ENCODE measurements around the gene CPNE1.
A peak's percentile ranks its signal among the peaks of the same experiment; 100 is the strongest.
"Not testable (repeated sequence)": the region's sequence is repeated elsewhere in the genome, so short reads cannot be mapped to it uniquely, and the experiment has no call there.

Gene CPNE1

DNA sequence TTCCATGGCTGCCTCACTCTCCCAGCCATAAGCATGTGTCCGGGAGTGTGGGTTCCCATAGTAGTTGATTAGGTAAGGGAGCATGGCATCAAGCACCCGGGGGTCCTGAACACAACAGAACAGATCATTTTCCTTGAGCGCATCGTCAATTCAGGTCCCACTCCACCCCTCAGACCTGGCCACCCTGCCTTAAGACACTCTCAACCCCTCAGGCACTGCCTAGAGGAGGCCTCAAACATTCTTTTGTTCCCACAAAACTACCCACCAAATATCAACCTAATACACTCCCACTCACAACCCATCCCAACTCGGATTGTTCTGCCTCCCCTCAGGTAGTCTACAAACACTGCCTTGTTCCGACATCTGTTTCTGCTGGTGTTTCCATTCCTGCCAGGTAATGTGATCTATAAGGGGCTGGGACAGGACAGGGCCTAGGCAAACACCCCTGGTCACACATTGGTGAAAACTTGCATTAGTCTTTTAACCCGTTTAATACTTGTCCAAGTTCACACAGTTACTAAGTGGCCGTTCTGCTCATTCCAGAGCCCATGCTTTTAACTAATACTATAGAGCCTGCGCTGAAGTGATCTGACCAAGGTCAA is 33.1 kb upstream of the CPNE1 start:
- no peak for DNase-seq

DNA sequence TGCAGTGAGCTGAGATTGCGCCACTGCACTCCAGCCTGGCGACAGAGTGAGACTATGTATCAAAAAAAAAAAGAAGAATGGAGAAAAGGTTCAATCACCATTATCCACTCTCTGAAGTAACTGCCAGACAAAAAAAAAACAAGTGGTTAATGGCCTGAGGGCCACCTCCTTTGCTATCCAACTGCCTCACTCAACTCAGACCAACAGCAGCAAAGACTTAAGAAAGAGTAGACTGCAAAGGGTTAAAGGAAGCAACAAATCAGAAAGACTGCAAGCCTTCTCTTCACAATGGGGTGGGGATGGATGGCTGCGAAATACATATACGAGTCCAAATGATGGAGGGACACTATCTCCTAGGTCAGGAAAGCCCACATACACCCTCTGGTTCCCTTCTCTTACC is 31.3 kb upstream of the CPNE1 start:
- no peak for DNase-seq

DNA sequence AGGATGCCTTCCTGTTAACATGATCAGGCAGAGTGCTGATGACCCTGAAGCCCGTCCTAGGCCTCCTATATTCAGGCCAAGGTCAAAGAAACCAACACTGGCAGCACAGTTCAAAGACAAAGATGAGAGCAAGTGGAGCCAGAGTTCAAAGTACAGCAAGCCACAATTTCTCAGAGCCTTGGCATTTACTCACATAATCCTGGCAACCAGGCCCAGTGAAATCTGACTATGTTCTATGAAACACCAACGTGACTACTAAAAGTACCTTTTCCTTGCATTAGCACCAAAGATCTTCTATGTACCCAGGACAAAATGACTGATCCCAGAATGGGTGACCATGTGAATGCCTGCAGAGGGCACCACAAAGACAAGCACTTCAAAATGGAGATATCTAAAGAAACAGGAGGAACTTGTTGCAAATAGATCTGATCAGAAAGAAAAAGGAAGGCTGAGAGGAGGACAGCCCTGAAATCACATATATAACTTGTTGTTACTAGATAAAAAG is 30.6 kb upstream of the CPNE1 start:
- no peak for DNase-seq

DNA sequence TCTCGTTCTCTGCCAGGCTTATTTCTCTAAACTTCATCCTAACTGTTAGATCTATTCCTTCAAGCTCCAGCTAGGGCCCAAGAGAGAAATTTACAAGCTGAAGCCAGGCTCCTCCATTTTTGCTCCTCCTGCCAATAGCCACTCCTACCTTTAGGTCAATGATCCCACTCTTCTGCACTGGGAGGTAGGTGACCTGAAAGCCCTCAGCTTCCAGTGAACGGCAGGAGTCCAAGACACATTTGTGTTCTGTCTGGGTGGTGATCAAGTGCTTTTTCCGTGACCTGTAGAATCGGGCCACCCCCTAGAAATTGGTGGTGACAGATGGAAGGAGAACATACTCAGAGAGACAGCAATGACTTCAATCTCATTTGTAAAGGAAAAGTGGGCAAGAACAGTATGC is 25.6 kb upstream of the CPNE1 start:
- DNase-seq, result no peak

DNA sequence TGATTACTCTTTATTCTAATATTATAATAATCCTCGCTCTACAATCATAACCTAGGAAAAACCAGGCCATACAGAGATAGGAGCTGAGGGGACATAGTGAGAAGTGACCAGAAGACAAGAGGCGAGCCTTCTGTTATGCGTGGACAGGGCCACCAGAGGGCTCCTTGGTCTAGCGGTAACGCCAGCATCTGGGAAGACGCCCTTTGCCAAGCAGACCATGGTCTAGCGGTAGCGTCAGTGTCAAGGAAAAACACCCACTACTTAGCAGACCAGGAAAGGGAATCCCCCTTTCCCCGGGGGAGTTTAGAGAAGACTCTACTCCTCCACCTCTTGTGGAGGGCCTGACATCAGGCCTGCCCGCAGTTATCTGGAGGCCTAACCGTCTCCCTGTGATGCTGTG is 22.2 kb upstream of the CPNE1 start:
- not testable (repeated sequence) for DNase-seq

DNA sequence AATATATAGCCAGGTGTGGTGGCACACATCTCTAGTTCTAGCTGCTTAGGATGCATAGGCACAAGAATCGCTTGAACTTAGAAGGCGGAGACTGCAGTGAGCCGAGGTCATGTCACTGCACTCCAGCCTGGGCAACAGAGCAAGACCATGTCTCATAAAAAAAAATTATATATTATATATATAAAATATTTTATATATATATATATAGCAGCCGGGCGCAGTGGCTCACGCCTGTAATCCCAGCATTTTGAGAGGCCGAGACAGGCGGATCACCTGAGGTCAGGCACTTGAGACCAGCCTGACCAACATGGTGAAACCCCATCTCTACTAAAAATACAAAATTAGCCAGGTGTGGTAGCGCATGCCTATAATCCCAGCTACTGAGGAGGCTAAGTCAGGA is 20.7 kb upstream of the CPNE1 start:
- not testable (repeated sequence) for DNase-seq

DNA sequence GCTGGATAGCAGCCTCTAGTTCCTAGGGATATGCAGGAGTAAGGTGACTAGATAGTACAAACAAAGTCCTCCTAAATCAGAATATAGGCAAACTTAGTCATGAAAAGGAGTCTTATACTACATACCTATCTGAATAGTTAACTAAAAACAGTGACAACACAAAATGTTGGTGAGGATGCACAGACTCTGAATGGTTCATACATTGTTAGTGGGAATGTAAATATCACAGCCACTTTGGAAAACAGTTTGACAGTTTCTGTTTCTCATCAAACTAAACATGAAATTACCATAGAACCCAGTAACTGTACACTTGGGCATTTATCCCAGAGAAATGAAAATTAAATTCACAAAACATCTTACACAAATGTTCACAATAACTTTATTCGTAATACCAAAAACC is 17.3 kb upstream of the CPNE1 start:
- no peak for DNase-seq

DNA sequence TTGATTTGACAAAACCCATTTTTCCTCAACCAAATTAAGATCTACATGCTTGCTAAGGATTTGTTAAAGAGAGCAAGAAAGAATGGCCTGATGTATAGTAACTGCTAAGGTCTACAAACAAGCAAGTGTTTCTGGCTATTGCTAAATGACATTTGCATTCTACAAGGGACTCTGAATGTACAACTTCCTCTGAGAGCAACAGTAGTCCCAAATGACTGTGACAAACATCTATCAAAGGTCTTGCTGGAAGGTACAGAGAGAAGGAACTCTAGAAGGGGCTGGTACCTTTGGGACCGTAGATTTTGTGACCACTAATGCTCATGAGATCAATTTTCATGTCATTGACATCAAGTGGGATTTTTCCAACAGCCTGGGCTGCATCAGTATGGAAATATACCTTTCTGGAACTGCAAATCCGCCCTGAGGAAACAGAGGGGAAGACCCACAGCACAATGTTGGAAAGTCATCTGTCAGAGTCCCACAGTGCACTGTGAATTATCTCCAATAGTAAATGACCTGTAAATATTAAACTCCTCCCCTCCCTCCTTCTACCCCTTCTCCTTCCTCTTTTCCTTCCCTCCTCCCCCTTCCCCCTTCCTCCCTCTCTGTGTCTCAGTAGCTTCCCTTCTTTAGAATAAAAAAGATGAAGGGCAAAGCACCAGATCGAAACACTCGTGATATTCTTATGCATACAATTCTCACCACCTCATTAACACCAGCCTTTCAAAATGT is 15.9 kb upstream of the CPNE1 start:
- peak; percentile 46 to 48 for DNase-seq

DNA sequence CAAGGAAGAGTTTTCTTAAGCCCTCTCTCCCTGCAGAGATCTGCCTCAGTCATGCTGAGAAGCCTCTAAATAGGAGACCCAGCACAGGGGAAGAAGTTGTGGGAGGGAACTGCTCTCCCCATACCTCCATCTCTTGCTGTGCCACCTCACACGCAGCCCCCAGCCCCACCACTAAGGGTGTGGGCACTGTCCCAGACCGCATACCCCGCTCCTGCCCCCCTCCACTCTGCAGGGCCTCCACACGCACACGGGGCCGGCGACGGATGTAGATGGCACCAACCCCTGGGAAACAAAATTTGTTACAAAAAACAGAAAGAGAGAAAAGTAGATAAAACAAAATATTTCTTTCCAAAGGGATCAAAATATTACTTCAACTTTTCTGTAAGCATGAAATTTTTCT is 10.2 kb upstream of the CPNE1 start:
- DNase-seq, result no peak

DNA sequence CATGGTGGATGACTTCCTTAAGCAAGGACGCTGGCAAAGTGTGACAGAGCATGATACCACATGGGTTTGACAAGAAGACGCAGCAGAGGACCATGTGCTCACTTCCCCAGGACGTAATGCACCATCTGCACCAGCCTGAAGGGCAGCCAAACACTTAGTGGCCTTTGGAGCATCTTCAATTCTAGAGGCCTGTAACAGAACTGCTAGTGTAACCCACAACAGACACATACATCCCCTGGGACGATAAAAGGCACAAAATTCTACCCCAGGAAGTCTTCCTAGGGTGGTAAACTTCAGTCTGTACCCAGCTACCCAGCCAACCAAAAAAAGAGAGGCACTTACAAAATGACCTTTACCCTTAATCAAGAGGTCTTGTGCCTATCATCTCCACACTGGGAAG is 9.2 kb upstream of the CPNE1 start:
- DNase-seq, result no peak

DNA sequence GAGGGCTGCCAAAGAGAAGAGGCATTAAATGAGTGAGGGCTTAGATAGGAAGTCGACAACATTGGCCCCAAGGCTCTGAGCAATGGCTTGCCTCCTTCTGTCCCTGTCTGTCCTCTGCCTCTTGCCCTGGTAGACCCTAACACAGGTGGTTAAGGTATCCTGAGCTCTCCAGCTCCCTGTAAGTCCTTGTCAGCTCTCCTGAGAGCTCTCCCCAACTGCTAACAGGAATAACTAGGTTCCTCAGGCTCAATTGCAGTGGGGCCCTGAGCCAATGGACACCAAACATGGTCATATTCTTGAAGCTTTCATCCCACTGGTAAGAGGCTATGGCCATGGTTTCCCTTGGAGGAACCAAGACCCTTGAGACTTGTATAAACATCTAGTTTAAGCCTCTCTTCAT is 5.0 kb upstream of the CPNE1 start:
- DNase-seq, result no peak

DNA sequence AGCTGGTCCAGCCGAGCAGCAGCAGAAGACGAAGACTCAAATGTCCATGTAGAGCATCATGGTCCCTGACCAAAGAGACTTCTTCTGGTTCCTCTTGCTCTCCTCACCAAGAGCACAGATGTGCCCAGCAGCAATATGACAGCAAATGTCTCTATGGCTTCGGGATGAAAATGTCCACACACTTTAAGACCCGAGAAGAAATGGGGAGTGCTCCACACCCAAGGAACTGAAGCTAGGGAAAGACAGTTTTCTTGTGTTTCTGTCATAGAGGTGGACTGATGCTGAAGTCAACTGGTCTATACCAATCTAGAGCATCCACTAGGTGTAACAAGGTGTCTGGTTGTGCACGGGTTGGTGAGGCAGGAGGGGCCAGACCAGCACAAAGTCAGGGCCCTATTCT is 4.5 kb upstream of the CPNE1 start:
- no peak for DNase-seq

DNA sequence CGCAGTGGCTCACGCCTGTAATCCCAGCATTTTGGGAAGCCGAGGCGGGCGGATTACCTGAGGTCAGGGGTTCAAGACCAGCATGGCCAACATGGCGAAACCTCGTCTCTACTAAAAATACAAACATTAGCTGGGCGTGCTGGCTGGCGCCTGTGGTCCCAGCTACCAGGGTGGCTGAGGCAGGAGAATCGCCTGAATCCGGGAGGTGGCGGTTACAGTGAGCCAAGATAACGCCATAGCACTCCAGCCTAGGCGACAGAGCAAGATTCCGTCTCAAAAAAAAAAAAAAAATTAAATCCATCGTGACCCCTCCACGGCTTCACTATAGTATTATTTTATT is 1.2 kb upstream of the CPNE1 start:
- DNase-seq, result no peak

DNA sequence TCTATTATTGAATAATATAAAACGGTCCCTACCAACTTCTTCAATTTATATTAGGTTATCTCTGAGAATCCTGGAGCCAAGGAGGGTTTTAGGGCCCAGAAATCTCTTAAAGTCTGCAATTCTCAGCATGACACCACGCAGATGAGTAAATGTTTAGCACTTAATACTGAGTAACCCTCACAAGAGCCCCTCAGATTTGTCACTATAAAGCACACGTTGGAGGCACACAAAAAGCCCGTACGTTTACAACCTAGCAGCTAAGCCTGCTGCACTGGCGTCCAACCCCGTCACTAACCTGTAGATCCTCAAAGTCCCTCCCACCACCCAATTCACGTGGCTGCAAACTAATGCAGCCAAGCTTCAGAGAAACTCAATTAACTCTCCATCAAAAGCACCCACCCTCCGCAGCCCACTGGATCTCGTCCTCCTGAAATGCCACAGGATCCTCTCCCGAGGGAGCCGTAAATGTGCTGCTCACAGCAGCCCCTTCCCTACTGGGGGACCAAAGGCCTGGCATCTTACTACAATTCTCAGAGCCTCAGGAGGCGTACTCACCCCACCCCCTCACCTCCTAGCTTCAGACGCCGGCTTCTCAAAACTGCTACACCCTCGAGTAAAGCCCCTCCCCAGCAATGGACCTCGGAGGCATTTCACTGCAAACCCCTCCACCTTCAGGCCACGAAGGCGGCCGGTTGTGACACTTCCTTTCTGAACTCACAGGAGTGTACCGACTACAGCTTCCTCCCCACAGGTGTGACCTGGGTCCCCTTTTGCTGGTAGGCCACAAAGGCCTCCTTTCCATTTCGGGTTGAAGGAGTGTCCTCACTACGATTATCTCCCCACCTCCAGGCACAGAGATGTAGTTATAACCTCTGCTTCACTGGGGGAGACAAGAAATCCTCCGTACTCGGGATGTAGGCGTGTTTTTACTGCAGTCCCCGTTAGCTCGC is 909 bp downstream of the CPNE1 start:
- peak; percentile 19 to 27 for DNase-seq

DNA sequence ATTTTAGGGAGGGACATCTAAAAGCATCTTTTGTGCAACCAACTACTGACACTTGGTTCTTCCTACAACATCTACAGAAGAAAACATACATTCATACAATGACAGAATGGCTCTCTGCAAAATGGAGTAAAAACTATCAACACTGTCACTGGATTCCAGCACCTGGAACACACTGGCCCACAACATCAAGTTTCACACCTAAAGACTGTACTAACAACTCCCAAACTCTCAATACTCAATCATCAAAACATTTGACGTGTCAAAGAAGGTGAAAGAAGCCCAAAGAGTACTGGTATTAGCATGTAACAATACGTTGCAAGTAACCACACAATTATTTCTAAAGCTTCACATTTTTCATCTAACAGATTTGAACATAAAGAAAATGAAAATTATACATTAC is 2.1 kb downstream of the CPNE1 start:
- DNase-seq, result no peak

DNA sequence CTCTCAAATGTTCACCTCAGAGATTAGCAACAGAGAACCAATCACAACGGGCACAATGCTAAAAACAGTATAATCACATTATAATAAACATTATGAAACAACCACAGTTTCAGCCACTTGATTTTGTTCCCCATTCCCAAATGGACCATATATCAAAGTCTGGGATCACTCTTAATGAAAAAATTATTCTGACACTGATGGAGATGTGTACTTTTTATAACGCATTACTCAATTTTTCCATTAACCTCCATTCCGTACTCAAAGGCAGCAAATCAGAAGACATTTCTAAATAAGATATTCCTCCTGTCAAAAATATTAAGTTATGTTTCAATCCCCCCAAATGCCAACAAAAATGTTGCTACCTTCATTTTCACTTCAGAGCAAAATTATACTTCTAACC is 2.8 kb downstream of the CPNE1 start:
- DNase-seq, result no peak

DNA sequence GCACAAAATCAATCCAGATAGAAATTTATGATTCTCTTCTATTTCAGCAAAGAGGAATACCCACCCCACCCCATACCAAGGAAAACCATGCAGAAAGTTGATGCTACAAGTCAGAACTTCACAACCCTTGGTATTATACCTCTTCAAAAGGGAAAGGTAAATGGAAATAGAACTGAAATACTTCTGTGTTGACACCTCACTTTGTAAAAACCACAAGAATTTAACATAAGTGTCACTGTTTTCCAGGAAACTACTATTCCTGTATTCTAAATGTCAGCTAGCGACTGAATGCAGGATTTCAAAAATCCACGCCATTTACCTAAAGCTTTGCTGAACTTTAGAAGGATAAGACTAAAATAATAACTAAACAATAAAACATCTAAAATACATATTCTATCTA is 3.6 kb downstream of the CPNE1 start:
- no peak for DNase-seq

DNA sequence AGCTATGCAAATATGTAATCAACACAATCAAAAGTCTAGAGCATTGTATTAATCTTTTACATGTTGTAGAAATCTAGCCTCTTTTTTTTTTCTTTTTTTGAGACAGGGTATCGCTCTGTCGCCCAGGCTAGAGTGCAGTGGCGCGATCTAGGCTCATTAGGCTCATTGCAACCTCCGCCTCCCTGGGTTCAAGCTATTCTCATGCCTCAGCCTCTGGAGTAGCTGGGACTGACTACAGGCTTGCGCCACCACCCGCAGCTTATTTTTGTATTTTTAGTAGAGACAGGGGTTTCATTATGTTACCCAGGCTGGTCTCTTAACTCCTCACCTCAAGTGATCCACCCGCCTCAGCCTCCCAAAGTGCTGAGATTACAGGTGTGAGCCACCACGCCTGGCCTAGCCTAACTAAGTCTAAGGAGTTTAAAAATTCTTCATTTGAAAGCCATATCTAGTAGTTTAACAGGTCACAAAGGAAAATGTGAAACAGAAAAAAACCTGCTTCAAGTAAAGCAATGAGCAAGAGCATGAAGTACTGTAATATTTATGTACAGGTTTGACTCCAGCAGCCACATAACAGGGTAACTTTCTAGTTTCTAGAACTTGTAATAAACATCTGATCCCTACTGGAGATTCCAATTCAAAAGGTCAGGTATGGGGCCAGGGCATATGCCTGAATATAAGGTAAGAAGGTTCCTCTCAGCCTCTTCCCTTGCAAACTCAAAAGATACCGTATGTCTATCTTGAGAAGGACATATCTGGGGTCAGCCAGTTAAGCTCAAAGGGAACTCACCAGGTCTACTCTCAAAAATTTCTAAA is 4.4 kb downstream of the CPNE1 start:
- DNase-seq, result no peak

DNA sequence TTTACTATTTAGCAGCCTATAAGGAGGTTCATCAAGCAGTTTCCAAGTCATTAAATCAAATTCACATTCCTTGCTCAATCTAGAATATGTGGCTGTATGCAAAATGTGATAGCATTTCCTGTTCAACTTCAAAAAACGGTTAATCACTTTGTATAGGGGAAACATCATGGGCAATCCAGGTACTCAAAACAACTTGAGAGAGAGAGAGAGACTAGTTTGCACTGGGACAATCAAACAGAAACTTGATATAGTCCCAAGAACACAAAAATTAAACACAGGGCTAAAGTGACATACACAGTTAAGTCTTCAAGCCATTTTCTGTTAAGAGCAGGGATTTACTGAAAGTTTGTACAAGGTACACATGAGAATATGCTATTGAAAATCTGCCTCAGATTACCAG is 7.4 kb downstream of the CPNE1 start:
- DNase-seq, result no peak

DNA sequence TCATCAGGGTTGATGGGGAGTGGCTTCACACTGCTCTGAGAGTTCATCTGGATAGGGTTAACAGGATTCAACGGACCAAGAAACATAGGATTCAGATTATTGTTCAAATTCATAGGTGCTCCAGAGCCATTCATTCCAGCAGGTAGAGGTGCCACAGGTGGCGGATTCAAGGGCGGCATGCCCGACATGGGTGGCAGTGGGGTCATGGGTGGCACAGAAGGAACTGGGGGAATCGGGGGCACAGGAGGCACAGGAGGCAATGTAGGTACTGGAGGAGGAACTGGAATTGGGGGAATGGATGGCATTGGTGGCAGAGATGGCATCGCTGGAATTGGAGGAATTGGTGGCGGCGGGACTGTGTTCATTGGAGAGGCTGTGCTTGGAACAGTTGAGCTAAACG is 10.3 kb downstream of the CPNE1 start:
- DNase-seq, result no peak

DNA sequence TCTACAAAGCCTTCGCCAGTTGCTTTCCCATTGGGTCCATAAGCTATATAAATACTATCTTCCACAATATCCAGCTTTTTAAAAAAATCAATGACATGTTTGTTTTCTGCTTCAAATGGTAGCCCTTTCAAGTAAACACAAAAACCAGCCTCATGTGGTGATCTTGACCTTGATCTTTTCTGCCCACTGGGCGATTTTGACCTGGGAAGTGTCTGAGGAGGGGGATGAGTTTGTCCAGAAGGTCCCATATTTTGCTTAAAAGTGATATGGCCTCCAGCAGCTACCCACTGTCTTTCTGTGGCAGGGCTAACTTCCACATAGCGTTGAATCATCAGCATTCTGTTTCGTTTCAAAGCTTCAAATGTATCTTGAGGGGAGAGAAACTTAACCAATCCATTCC is 10.8 kb downstream of the CPNE1 start:
- DNase-seq, result no peak

DNA sequence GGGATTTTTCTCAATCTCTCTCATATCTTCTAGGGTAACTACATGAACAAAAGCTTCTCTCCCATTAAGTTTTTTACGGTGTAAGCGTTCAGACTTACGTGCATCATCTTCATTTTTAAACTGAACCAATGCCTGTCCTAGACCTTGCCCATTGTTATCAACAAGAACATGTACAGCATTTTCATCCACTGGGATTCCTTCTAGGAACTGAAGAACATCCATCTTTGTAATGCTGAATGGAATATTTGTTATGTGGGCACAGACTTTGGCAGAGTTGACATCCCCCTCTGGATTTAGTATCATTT is 11.3 kb downstream of the CPNE1 start:
- no peak for DNase-seq

Data from inflammatory macrophage treated with lipopolysaccharide for 1 hour (primary cell).